ENCODE data around the gene EFCAB12. TPM values are rescaled to one million over a fixed set of nuclear protein-coding genes. Genes with fewer than 3 reads are reported as not detected.

EFCAB12 gene
- total RNA-seq, 4 donors from 2014 or later, result 0.08 to 0.47 TPM; not detected in 2

DNA sequence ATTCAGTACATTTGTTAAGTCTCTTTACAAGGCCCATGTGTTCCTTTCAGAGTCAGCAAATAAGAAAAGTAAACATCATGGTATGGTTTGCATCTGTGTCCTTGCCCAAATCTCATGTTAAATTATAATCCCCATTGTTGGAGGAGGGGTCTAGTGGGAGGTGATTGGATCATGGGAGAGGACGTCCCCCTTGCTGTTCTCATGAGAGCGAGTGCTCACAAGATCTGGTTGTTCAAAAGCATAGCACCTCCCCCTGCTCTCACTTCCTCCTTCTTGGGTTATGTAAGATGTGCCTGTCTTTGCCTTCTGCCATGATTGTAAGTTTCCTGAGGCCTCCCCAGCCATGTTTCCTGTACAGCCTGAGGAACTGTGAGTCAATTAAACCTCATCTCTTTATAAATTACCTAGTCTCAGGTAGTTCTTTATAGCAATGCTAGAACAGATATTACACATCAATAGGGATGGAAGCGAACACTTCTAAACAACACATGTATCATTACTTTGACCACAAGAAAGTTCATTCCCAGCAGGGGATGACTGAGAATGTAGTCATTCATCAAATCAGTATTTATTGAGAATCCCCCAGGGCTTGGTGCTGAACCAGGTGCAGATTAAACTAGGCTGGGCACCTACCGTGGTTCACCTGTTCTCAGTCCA is 4.1 kb downstream of the EFCAB12 start:
- no peak for TF ChIP-seq POLR2A (IDR thresholded peaks at IDR 0.05)
- no peak for TF ChIP-seq POLR2AphosphoS5 (IDR thresholded peaks at IDR 0.05)
- TF ChIP-seq CTCF (IDR thresholded peaks at IDR 0.05), result no peak
- no peak for TF ChIP-seq EP300 (IDR thresholded peaks at IDR 0.05)
- WGBS, 2 donors (ENCODE audit: low coverage in 1 of 2), result 64 to 73% methylated on average over 2 to 3 of the region's 4 CpGs
- Histone ChIP-seq H3K4me1 (peaks cover 0 to 16% (median 5%) of the 10 kb centered on the region in 3 donors), H3K36me3 (no peaks in the 10 kb centered on the region), H3K4me3 (no peak overlapping the region), H3K27me3 (peaks cover 3% of the 10 kb centered on the region), H3K27ac (no peak overlapping the region), H3K9me3 (no peaks in the 10 kb centered on the region)
- no peak for ATAC-seq

GRCh38 chr3:129422897-129423296 is 5.5 kb downstream of the EFCAB12 start:
- WGBS, 2 donors (ENCODE audit: low coverage in 1 of 2), result 80 to 88% methylated on average over 1 of the region's 1 CpG
- Histone ChIP-seq H3K4me3 (no peak overlapping the region), H3K27me3 (peaks cover 3% of the 10 kb centered on the region), H3K36me3 (no peaks in the 10 kb centered on the region), H3K9me3 (no peaks in the 10 kb centered on the region), H3K4me1 (peaks cover 0 to 8% (median under 1%) of the 10 kb centered on the region in 3 donors), H3K27ac (no peak overlapping the region)
- ATAC-seq, result no peak
- TF ChIP-seq POLR2AphosphoS5 (IDR thresholded peaks at IDR 0.05), result no peak
- no peak for TF ChIP-seq CTCF (IDR thresholded peaks at IDR 0.05)
- TF ChIP-seq EP300 (IDR thresholded peaks at IDR 0.05), result no peak
- TF ChIP-seq POLR2A (IDR thresholded peaks at IDR 0.05), result no peak

DNA sequence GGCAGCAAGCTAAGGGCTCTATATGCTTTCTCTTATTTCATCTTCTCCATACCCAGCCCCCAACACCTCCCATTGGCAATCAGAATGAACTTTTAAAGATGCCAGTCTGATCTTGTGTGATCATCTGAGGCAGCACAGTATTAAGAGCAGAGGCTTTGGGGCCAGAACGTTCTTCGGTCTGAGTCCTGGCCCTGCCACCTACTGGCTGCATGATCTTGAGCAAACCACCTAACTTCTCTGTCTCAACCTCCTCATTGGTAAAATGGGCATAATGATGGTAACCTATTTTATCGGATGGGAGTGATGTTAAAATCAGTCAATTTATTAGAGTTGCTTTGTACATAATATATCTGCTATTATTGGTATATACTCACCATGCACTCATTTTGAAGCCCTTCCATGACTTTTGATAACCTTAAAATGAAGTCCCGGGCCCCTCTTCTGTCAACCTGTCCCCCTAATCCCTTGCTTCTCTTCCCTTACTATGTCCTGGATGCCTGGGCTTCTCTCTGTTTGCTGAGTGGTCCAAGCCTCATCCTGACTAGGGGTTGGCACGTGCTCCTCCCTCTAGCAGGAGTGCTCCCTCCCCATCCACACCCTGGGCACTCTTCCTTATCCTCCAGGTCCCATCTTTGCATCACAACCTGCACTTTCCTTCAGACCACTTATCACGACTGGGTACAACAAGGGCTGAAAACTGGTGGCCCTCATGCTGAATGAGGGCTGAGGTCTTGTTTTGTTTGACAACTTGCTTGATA is 6.3 kb downstream of the EFCAB12 start:
- Histone ChIP-seq H3K4me1 (peaks cover 0 to 9% (median 0%) of the 10 kb centered on the region in 3 donors), H3K27me3 (peaks cover 3% of the 10 kb centered on the region), H3K4me3 (no peak overlapping the region), H3K36me3 (no peaks in the 10 kb centered on the region), H3K27ac (no peak overlapping the region), H3K9me3 (no peaks in the 10 kb centered on the region)
- no peak for ATAC-seq
- TF ChIP-seq CTCF (IDR thresholded peaks at IDR 0.05) (no peak), POLR2AphosphoS5 (IDR thresholded peaks at IDR 0.05) (no peak), EP300 (IDR thresholded peaks at IDR 0.05) (no peak), POLR2A (IDR thresholded peaks at IDR 0.05) (no peak)
- 61 to 81% methylated on average over 5 to 6 of the region's 6 CpGs for WGBS, 2 donors (ENCODE audit: low coverage in 1 of 2)

DNA sequence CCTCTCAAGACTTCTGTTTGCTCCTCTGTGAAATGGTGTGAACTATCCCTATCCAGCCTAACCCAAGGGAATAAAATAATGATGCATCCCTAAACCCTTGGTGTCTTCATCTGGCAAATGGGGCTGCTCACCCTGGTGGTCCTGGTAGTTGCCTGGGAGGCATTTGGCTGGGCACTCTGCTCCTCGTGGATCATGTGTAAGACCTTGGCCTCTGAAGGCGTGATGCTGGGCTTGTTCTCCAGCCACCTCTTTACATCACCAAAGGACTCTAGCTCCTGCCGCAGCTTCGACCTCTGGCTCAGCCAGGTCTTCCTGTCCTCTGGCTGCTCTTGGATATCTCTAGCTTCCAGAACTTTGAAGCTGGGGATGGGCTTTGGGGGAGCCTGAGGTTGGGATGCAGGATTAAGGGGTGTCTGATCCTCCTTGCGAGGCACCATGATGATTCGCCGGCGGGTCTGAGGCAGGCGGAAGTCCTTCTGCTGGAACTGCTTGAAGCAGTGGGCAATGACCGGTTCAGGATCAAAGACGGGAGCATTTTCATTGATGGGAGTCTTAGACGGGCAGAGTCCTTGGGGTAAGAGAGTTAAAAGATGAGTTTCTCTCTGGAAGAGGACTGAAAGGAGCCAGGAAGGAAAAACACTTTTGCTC is 7.1 kb downstream of the EFCAB12 start:
- no peaks in the 10 kb centered on the region for H3K9me3 ChIP-seq
- TF ChIP-seq POLR2AphosphoS5 (IDR thresholded peaks at IDR 0.05) (no peak), EP300 (IDR thresholded peaks at IDR 0.05) (no peak), CTCF (IDR thresholded peaks at IDR 0.05) (no peak), POLR2A (IDR thresholded peaks at IDR 0.05) (no peak)
- H3K4me1 ChIP-seq, result peaks cover 0 to 9% (median 0%) of the 10 kb centered on the region in 3 donors
- H3K27ac ChIP-seq, result no peak overlapping the region
- no peak for ATAC-seq
- WGBS, 2 donors (ENCODE audit: low coverage in 1 of 2), result 94% methylated on average over 9 of the region's 12 CpGs; no CpG with 5 or more reads in 1 of the 2 donors
- H3K4me3 ChIP-seq, result no peak overlapping the region
- H3K36me3 ChIP-seq, result no peaks in the 10 kb centered on the region
- peaks cover 3% of the 10 kb centered on the region for H3K27me3 ChIP-seq

All from gastroesophageal sphincter (tissue), 4 donors.